Stomach smooth muscle (tissue), 2 donors: ENCODE measurements around the gene FMNL1.

Source experiments
- H3K27ac ChIP-seq: one replicate; pipeline ENCODE4 v1.7.0; 2013; ENCODE audit warnings: mild to moderate bottlenecking, low read length, inconsistent platforms
- H3K27me3 ChIP-seq, 2 donors: one replicate each; pipeline ENCODE4 v1.7.0; 2013; ENCODE audit warnings: low read length in 2 of 2; ENCODE audit not compliant: insufficient read depth in 2 of 2, control insufficient read depth in 1 of 2
- H3K36me3 ChIP-seq, 2 donors: one replicate each; pipeline ENCODE4 v1.7.0; 2013; ENCODE audit warnings: low read length in 2 of 2; ENCODE audit not compliant: control insufficient read depth in 2 of 2, insufficient read depth in 2 of 2
- H3K4me1 ChIP-seq: one replicate; pipeline ENCODE4 v1.7.0; 2013; ENCODE audit warnings: low read length; ENCODE audit not compliant: control insufficient read depth, insufficient read depth
- H3K4me3 ChIP-seq, 2 donors: one replicate each; pipeline ENCODE4 v1.7.0; 2013; ENCODE audit warnings: low read length in 2 of 2
- H3K9ac ChIP-seq, 2 donors: one replicate each; pipeline ENCODE4 v1.7.0; 2013; ENCODE audit warnings: low read length in 2 of 2, mild to moderate bottlenecking in 1 of 2
- H3K9me3 ChIP-seq, 2 donors: one replicate each; pipeline ENCODE4 v1.7.0; 2013; ENCODE audit warnings: low read length in 2 of 2; ENCODE audit not compliant: control insufficient read depth in 2 of 2
- donor health status: healthy.
- donor health status: Pancreatic carcinoma.

FMNL1 gene

DNA sequence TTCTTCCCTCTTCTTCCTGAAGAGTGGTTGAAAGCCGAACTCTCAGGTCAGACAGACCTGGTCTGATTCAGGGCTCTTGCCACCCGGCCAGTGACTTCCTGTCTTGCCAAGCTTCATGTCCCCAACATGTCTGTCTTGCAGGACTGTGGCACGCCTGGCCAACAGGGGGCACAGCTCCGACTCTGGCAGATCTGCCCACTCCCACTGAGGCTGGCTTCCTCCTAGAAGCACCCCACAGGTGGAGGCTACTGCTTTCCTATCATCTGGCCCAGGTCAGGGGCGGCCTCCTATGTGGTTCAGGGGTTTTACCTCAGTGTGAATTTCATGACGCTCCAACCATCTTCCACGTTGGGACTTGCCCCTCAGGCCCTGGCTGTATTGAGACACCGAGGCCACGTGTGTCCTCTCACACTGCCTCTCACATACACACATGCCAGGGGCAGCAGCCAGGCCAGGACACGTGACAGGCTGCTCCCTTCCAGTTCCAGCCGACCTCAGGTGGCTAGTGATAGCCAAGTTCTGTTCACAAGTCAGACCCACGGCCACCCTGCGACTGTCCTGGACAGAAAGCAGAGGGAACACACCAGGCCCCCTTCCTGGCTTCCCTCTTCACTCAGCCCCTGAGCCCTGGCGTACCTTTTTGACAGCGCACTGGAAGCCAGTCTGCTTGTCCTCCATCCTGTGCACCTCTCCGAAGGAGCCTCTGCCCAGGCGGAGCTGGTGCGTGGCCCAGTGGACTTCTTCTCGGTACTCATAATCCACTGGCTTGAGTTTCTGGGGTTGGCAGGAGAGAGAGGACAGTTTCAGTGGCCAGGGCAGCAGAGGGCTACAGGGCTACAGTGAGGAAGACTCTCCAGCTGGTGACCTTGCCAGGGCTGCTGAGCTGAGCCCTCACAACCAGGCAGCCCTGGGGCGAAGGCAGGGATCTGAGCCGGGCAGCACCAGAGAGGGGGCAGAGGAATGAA, 62.8 kb downstream of the FMNL1 start:
- H3K27ac ChIP-seq: peak overlapping the region; percentile 96
- H3K27me3 ChIP-seq: no peaks in the 10 kb centered on the region
- no peaks in the 10 kb centered on the region for H3K9me3 ChIP-seq
- peak overlapping the region; percentile 4 to 60 for H3K9ac ChIP-seq
- peaks cover 32 to 34% of the 10 kb centered on the region in 2 donors for H3K36me3 ChIP-seq
- peaks cover 74% of the 10 kb centered on the region for H3K4me1 ChIP-seq
- H3K4me3 ChIP-seq: no peak overlapping the region

GRCh38 chr17:45286286-45286685, 64.6 kb downstream of the FMNL1 start:
- Histone ChIP-seq H3K27ac (peak overlapping the region; percentile 96), H3K27me3 (no peaks in the 10 kb centered on the region), H3K4me3 (no peak overlapping the region), H3K9me3 (no peaks in the 10 kb centered on the region), H3K9ac (peak overlapping the region in 1 of 2 donors; percentile 12), H3K36me3 (peaks cover 37 to 40% of the 10 kb centered on the region in 2 donors), H3K4me1 (peaks cover 88% of the 10 kb centered on the region)

GRCh38 chr17:45287526-45288500, 66.1 kb downstream of the FMNL1 start:
- Histone ChIP-seq H3K4me3 (peak overlapping the region in 1 of 2 donors; percentile 15), H3K36me3 (peaks cover 37 to 40% of the 10 kb centered on the region in 2 donors), H3K9me3 (no peaks in the 10 kb centered on the region), H3K27me3 (no peaks in the 10 kb centered on the region), H3K4me1 (peaks cover 96% of the 10 kb centered on the region), H3K27ac (peak overlapping the region; percentile 96), H3K9ac (peak overlapping the region; percentile 47 to 65)

DNA sequence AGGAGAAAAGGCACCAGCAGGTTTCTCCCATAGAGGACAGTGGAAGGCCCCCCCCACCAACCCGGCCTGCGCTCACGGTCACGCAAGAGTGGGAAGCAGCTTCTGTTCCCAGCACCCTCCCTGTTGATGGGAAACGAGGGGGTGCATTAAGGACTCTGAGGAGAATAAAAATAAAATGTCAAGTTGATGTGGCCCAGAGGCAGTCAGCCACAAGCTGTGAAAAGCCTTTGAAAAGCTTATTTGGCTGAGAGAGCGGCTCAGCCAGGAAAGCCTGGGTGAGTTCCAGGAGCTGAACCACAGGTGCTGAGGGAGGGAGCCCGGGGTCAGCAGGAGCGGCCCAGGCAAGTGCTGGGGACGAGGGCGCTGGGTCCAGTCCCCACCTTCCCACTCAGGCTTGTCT, 67.1 kb downstream of the FMNL1 start:
- H3K9me3 ChIP-seq: no peaks in the 10 kb centered on the region
- peaks cover 30 to 36% of the 10 kb centered on the region in 2 donors for H3K36me3 ChIP-seq
- H3K4me1 ChIP-seq: peaks cover 96% of the 10 kb centered on the region
- H3K4me3 ChIP-seq: no peak overlapping the region
- H3K9ac ChIP-seq: peak overlapping the region; percentile 58 to 65
- H3K27ac ChIP-seq: peak overlapping the region; percentile 96
- H3K27me3 ChIP-seq: no peaks in the 10 kb centered on the region

GRCh38 chr17:45289301-45290268, 67.9 kb downstream of the FMNL1 start:
- Histone ChIP-seq H3K9ac (peak overlapping the region; percentile 58 to 65), H3K27me3 (no peaks in the 10 kb centered on the region), H3K4me1 (peaks cover 96% of the 10 kb centered on the region), H3K9me3 (no peaks in the 10 kb centered on the region), H3K4me3 (peak overlapping the region in 1 of 2 donors; percentile 29), H3K36me3 (peaks cover 25 to 28% of the 10 kb centered on the region in 2 donors), H3K27ac (peak overlapping the region; percentile 96)

GRCh38 chr17:45290269-45290765, 68.6 kb downstream of the FMNL1 start:
- peak overlapping the region; percentile 36 to 65 for H3K9ac ChIP-seq
- peaks cover 96% of the 10 kb centered on the region for H3K4me1 ChIP-seq
- H3K27ac ChIP-seq: peak overlapping the region; percentile 96
- peak overlapping the region in 1 of 2 donors; percentile 44 for H3K4me3 ChIP-seq
- H3K9me3 ChIP-seq: no peaks in the 10 kb centered on the region
- H3K27me3 ChIP-seq: no peaks in the 10 kb centered on the region
- peaks cover 21 to 25% of the 10 kb centered on the region in 2 donors for H3K36me3 ChIP-seq

DNA sequence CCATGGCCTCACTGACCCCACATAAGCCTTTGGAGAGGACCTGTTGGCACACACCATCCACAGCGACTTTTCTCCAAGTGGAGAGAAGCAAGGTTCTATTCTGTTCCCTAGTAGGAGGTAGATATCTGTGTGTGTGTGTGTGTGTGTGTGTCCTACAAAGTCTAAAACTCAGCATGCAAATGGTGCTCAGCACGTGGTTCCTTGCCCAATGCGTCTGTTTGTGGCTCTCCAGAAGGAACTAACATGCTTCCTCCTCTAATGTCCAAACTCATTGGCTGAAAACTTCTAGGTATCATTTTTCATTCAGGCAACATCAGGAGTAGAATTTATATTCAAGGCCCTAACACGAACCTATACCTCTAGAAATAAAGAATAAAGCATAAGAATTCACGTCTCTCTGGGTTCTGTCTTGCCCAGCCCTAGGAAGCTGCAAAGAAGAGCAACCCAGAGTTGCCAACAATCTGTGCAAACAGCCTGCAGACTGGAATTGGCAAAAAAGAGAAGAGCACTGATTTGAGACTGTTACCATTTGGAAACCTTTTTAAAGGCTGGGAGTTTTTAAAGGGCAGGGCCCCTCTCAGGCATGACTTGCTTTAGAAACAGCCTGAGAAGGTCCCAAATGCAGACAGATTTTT, 69.6 kb downstream of the FMNL1 start:
- peak overlapping the region in 1 of 2 donors; percentile 44 for H3K4me3 ChIP-seq
- peaks cover 18 to 23% of the 10 kb centered on the region in 2 donors for H3K36me3 ChIP-seq
- no peaks in the 10 kb centered on the region for H3K9me3 ChIP-seq
- H3K4me1 ChIP-seq: peaks cover 100% of the 10 kb centered on the region
- peak overlapping the region; percentile 96 for H3K27ac ChIP-seq
- no peaks in the 10 kb centered on the region for H3K27me3 ChIP-seq
- H3K9ac ChIP-seq: peak overlapping the region; percentile 6 to 65

DNA sequence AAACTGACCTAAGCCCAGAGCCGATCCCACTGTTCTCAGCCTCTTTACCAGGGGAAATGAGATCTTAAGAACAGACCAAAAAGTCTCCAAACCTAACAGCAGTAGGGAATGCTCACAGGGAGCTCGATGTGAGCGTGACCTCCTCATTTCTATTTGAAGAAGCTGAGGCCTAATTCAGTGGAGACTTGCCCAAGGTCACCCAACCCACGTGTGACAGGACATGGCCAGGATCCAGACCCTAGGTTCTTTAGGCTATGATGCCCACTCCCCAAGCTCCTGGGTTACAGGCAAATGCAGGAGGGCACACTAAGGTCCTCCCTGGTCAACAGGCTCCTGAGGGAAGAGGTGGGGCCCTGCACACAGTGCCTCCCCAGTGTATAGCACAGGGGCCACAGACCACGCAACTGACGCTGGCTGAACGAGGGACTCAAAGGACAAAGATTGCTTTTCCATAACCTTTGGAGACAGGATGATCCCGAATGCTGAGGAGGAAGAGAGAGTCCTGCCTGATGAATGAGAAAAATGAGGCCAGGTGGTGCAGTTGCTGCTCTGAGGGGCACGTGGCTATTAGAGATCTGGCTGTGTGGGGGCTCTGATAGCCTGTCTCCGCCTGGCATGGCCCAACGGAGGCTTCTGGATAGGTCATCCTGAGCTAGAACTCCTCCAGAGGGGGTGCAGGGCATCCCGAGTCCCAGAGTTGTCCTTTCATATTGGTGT, 71.2 kb downstream of the FMNL1 start:
- no peaks in the 10 kb centered on the region for H3K9me3 ChIP-seq
- H3K4me3 ChIP-seq: peak overlapping the region; percentile 6 to 47
- H3K27ac ChIP-seq: peak overlapping the region; percentile 96
- peaks cover 95% of the 10 kb centered on the region for H3K4me1 ChIP-seq
- H3K27me3 ChIP-seq: no peaks in the 10 kb centered on the region
- peaks cover 10 to 11% of the 10 kb centered on the region in 2 donors for H3K36me3 ChIP-seq
- peak overlapping the region; percentile 62 to 68 for H3K9ac ChIP-seq
